HEK293T (cell line): ENCODE results near the gene WBP1.

ENCODE experiments used
- CTCF ChIA-PET: fragments of 350-600 bp; formaldehyde crosslinking; extraction: SDS; loops from one replicate; lab custom pipeline; 2021; ENCODE audit warnings: antibody characterized with exemption, inconsistent platforms; lab: Yijun Ruan, JAX
- POLR2A ChIA-PET: fragments of 350-600 bp; formaldehyde crosslinking; extraction: SDS; loops from one replicate; lab custom pipeline; 2020; ENCODE audit warnings: antibody characterized with exemption, inconsistent platforms; lab: Yijun Ruan, JAX
- DNase-seq: peaks from one replicate; pipeline ENCODE4 v3.0.0; 2012; ENCODE audit warnings: mixed read lengths; ENCODE audit errors: extremely low spot score
- ARNT ChIP-seq: fragments of 450-650 bp; IDR thresholded peaks from 2 replicates; pipeline ENCODE4 v1.6.1; 2017; ENCODE audit warnings: mild to moderate bottlenecking
- BHLHE40 ChIP-seq: fragments of 450-650 bp; IDR thresholded peaks from 2 replicates; pipeline ENCODE4 v1.6.1; 2016; ENCODE audit warnings: mild to moderate bottlenecking, moderate library complexity, borderline replicate concordance
- CTBP1 ChIP-seq: fragments of 450-650 bp; IDR thresholded peaks from 2 replicates; pipeline ENCODE4 v1.6.1; 2016; ENCODE audit warnings: borderline replicate concordance
- ELF4 ChIP-seq: fragments of 450-650 bp; IDR thresholded peaks from 2 replicates; pipeline ENCODE4 v1.6.1; 2017; ENCODE audit warnings: antibody characterized with exemption
- FOXA1 ChIP-seq: fragments of 450-650 bp; IDR thresholded peaks from 2 replicates; pipeline ENCODE4 v1.6.1; 2016; ENCODE audit warnings: mild to moderate bottlenecking
- FOXK2 ChIP-seq: fragments of 450-650 bp; IDR thresholded peaks from 2 replicates; pipeline ENCODE4 v1.6.1; 2016; ENCODE audit warnings: mild to moderate bottlenecking
- FOXM1 ChIP-seq: fragments of 450-650 bp; IDR thresholded peaks from 2 replicates; pipeline ENCODE4 v1.6.1; 2017; ENCODE audit warnings: mild to moderate bottlenecking, borderline replicate concordance
- HDGF ChIP-seq: fragments of 450-650 bp; IDR thresholded peaks from 2 replicates; pipeline ENCODE4 v1.6.1; 2017; ENCODE audit warnings: antibody characterized with exemption, borderline replicate concordance
- L3MBTL2 ChIP-seq: fragments of 450-650 bp; conservative IDR thresholded peaks from 2 replicates; pipeline ENCODE4 v1.6.1; 2016; ENCODE audit warnings: mild to moderate bottlenecking
- LEF1 ChIP-seq: fragments of 450-650 bp; IDR thresholded peaks from 2 replicates; pipeline ENCODE4 v1.6.1; 2017; ENCODE audit warnings: mild to moderate bottlenecking, borderline replicate concordance
- NFRKB ChIP-seq: fragments of 450-650 bp; IDR thresholded peaks from 2 replicates; pipeline ENCODE4 v1.6.1; 2016; ENCODE audit warnings: mild to moderate bottlenecking, moderate library complexity
- SP1 ChIP-seq: fragments of 450-650 bp; IDR thresholded peaks from 2 replicates; pipeline ENCODE4 v1.6.1; 2017
- SUZ12 ChIP-seq: fragments of 450-650 bp; IDR thresholded peaks from 2 replicates; pipeline ENCODE4 v1.6.1; 2016; ENCODE audit warnings: mild to moderate bottlenecking
- TARDBP ChIP-seq: fragments of 450-650 bp; IDR thresholded peaks from 2 replicates; pipeline ENCODE4 v1.6.1; 2016
- ZNF384 ChIP-seq: fragments of 450-650 bp; IDR thresholded peaks from 2 replicates; pipeline ENCODE4 v1.6.1; 2016
- TF ChIP-seq, protein P1 (sequence below): fragments of 450-650 bp; IDR thresholded peaks from 2 replicates; pipeline ENCODE4 v1.6.1; 2016

WBP1 gene

GRCh38 chr2:74436848-74437695 lies 21.2 kb upstream of the WBP1 start:
- ChIA-PET POLR2A (no interaction called here), CTCF (no interaction called here)
- DNase-seq, result no peak
- TF ChIP-seq ARNT (no peak), L3MBTL2 (no peak), FOXK2 (no peak), TARDBP (no peak), LEF1 (no peak), ZNF384 (no peak), FOXM1 (no peak), SUZ12 (no peak), BHLHE40 (no peak), CTBP1 (no peak), FOXA1 (no peak), NFRKB (no peak)
- TF ChIP-seq, protein P1, sequence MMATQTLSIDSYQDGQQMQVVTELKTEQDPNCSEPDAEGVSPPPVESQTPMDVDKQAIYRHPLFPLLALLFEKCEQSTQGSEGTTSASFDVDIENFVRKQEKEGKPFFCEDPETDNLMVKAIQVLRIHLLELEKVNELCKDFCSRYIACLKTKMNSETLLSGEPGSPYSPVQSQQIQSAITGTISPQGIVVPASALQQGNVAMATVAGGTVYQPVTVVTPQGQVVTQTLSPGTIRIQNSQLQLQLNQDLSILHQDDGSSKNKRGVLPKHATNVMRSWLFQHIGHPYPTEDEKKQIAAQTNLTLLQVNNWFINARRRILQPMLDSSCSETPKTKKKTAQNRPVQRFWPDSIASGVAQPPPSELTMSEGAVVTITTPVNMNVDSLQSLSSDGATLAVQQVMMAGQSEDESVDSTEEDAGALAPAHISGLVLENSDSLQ, result no peak

DNA sequence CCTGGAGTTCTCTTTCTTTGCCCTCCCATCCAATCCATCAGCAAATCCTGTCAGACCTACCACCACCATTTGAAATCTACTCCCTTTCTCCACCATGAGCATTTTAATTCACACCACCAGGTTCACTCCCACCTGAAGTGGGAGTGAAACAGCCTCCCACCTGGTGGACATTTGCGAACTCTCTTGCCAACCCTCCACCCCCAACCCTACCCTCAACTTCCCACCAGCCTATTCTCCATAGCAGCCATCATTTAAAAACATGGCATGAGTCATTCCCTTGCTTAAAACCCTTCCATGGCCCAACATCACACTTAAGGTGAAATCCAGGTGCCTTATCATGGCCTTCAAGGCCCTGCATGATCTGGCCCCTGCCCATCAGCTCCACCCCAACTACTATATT lies 20.0 kb upstream of the WBP1 start:
- POLR2A ChIA-PET, result interaction anchor here (3.6 kb wide), 1 partner anchor 17 kb away, joined by 81 read pairs; the partner anchor contains the start of genes INO80B and WBP1
- DNase-seq, result no peak
- TF ChIP-seq SUZ12, result no peak
- TF ChIP-seq FOXA1, result no peak
- no peak for TF ChIP-seq FOXK2
- no peak for TF ChIP-seq ARNT
- TF ChIP-seq ZNF384, result no peak
- no peak for TF ChIP-seq NFRKB
- TF ChIP-seq TARDBP, result no peak
- TF ChIP-seq HDGF, result no peak
- TF ChIP-seq L3MBTL2, result no peak
- no peak for TF ChIP-seq FOXM1
- TF ChIP-seq SP1, result no peak
- TF ChIP-seq, protein P1, result no peak
- no peak for TF ChIP-seq BHLHE40
- TF ChIP-seq CTBP1, result no peak
- TF ChIP-seq ELF4, result no peak
- TF ChIP-seq LEF1, result no peak
- CTCF ChIA-PET, result no interaction called here

DNA sequence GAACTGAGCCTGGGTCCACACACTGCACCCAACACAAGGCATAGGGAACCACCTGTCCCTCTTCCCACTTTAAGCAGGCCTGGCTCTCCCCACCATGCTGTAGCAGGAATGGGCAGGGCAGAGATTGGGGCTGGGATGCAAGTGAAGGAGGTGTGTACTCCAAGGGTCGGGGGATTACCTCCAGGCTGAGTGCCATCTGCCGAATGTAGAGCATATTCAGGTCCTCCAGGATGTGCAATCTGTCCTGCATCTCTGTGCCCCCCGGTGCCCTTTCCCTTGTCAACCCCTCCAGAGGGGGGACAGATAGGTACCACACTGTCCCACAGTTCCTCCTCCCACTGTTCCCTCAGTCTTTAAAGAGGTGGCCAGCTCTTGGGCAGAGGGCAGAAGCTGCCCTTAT lies 18.9 kb upstream of the WBP1 start:
- no peak for TF ChIP-seq FOXA1
- no peak for TF ChIP-seq FOXK2
- TF ChIP-seq CTBP1, result no peak
- TF ChIP-seq L3MBTL2, result no peak
- TF ChIP-seq SUZ12, result no peak
- TF ChIP-seq LEF1, result no peak
- TF ChIP-seq ZNF384, result no peak
- no peak for TF ChIP-seq ELF4
- TF ChIP-seq SP1, result no peak
- no peak for TF ChIP-seq NFRKB
- no peak for TF ChIP-seq BHLHE40
- TF ChIP-seq TARDBP, result no peak
- no peak for TF ChIP-seq FOXM1
- no peak for TF ChIP-seq ARNT
- TF ChIP-seq, protein P1, result no peak
- no peak for TF ChIP-seq HDGF
- ChIA-PET CTCF (interaction anchor here (1.0 to 1.2 kb wide), 2 partner anchors 36 to 55 kb away, joined by 3 read pairs; no protein-coding TSS in a partner anchor), POLR2A (interaction anchor here (1.1 to 3.6 kb wide), 8 partner anchors 11 to 69 kb away, joined by 4 to 81 read pairs (median 7); partner anchors contain the start of genes C2orf81, DCTN1, INO80B and MOGS)
- no peak for DNase-seq

GRCh38 chr2:74439803-74440377 lies 18.3 kb upstream of the WBP1 start:
- TF ChIP-seq NFRKB (no peak), ZNF384 (no peak), HDGF (no peak), ELF4 (no peak), FOXM1 (no peak), L3MBTL2 (no peak), SP1 (no peak), ARNT (no peak), CTBP1 (no peak), BHLHE40 (no peak), LEF1 (no peak), FOXA1 (no peak), TARDBP (no peak), FOXK2 (no peak), SUZ12 (no peak)
- TF ChIP-seq, protein P1, result no peak
- ChIA-PET CTCF (interaction anchor here (1.0 to 1.2 kb wide), 2 partner anchors 35 to 55 kb away, joined by 3 read pairs; no protein-coding TSS in a partner anchor), POLR2A (interaction anchor here (0.8 to 3.6 kb wide), 16 partner anchors 8 to 68 kb away, joined by 3 to 81 read pairs (median 6); partner anchors contain the start of genes C2orf81, CCDC142, DCTN1 and INO80B)
- DNase-seq, result no peak
